Ureter (tissue), 1 donor: Measurements from ENCODE around the gene ARHGAP26. TPM values are rescaled to one million over a fixed set of nuclear protein-coding genes. Genes with fewer than 3 reads are reported as not detected.

Experiments used
- DNase-seq: peaks from one replicate; pipeline ENCODE4 v3.0.0-alpha.2; 2020; ENCODE audit warnings: low spot score
- total RNA-seq: library from RNA; stranded (reverse); gene quantifications from one replicate; pipeline ENCODE4 v1.2.4, GENCODE V29; 2023
- donor health status: DM: yes; HTN: yes; CAD: no.

Gene ARHGAP26
- total RNA-seq, 1 donor from 2014 or later, result 46.9 TPM

DNA sequence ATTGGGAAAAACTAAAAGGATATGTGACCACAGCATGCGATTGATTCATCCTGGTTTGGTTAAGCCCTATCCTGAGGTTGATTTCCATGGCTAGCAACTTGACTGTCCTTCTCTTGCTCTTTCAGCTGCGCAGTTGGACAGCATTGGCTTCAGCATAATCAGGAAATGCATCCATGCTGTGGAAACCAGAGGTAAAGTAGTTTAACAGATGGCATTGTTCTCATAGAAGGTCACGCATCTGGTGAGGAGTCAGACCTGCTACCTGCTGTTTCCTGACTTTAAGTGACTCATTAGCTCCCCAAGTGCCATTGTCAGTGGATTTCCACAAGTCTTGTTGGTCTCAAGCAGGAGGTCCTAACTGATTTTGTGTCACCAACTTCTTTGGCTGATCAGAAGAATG, 266.9 kb downstream of the ARHGAP26 start:
- no peak for DNase-seq

DNA sequence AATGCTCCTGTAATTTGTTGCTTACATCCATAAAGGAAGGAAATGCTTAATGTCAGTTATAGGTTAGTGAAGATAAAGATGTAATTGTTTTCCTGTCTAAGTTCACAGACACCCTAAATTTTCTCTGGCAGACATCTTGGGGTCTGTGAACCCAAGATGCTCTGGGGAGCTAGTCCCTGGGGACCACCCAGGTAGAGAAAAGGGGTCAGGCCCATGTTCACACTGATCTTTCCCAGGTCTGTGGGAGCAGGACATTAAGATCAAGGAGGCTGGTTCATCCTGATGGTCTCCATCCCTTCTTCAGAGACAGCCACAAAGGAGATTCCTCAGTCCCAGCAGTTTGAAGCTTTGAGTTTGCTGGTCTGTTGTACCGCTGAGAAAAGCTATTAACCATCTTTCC, 267.5 kb downstream of the ARHGAP26 start:
- DNase-seq, result no peak

DNA sequence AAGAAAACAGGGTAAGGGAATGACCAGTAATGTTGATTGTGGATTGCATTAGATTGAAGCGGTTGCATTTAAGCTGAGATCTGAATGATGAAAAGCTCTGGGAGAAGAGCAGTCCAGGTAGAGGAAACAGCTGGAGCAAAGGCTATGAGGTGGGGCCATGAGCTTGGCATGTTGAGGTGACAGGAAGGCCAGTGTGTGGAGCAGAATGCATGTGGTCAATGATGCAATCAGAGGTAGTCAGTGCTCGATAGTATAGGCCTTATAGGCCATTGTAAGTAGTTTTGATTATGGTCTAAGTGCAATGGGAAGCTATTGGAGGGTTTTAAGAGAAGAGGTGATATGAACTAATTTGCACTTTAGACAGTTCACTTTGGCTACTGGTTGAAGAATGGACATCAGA, 270.4 kb downstream of the ARHGAP26 start:
- no peak for DNase-seq

DNA sequence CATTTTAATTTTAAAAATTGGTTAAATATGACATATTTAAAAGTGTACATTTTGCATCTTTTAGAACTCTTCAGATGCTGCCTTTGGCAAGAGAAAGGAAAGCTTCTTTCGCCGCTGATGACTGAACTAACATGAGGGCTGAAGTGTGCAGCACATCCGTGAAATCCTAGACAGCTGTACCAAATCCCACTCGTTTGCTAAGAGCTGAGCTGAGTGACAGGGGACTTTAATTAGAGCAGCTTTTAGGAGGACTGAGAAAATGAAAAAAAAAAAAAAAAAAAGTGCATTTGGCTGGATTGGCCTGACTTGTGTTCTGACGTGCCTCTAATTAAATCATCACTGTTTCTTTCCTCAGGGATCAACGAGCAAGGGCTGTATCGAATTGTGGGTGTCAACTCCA, 271.3 kb downstream of the ARHGAP26 start:
- DNase-seq, result no peak

DNA sequence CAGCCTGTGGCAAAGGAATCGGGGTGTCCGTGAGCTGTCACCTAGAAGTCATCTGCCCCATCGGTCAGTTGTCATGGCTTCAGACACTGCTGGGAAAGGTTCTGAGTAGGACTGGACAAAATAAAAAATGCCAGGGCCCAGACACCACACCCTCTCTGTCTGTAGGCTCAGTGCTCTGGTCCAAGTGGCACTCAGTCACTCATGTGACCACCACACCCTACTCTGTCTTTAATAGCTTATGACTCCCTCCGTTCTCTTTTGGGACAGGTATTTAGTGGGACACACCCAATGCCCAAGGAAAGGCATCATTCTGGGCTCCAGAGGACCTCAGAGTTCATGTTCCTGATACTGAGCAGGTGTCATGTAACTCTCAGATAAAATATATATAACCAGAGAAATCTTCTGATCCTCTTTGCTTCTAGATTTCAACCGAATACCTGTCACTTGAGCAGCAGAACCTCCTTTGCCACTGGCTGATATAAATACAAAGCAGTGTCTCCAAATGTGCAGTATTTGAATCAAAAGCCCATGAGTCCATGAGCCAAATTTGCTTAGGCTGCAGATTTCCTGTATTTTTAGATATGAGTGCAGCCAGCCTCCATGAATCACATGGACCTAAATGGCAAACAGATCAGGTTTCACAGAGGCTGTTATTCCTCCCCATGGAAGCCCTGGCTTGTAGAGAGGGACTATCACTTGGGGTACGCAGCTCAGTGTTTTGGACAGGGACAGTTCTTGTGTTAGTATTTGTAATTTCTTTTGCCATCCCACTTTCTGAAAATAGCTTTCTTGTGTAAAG, 272.0 kb downstream of the ARHGAP26 start:
- DNase-seq, result no peak

DNA sequence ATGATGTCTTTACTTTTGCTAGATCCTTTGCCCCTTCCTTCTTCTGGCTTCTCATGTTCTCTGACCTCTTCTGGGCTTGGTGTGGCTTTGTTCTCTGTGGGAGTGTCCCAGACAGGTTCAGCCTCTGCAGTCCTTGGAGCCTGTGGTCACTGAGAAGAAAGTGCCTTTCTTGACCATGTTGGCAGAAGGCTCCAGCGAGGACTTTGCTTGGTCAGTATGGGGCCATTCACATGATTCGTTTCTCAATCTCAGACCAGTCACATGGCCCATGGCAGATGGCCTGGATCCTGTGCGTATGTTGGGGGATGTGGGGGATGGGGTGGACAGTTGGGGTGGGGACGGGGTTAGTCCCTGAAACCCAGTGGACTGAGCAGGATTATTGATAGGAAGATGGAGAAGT, 274.1 kb downstream of the ARHGAP26 start:
- DNase-seq, result no peak

DNA sequence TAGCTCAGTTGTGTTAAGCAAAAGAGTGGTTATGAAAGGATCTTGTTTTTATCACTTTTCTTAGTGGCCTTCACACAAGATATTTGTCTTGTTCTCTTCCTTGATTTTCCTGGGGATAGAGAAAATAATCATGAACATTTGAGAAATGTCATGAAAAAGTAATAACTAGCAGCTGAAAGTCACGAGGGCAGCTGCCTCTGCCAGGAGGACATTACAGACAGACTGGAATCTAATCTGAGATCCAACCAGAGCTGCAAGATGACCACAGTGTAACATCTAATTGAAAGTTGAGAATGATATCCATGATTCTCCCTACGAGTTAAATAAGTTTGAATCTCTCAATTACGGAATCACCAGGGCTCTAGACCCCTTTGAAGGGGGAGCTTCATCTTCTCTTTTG, 274.9 kb downstream of the ARHGAP26 start:
- no peak for DNase-seq

DNA sequence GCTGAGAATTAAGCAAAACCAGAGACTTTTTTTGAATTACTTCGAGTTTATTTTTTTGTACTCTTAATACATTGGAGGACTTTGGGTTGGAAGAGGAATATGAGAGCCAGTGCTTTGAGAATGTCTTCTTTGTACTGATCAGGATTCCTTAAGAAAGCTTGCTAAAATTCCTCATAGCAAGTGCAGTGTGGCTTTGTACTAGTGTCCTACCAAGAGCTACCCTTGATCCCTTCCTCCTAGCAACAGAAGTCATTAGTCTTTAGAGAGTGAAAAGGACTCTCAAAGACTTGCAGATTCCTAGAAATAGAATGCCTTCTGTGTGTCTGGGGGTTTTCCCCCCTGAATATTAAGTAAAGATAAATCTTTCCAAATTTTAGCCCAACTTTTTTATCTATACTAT, 276.1 kb downstream of the ARHGAP26 start:
- no peak for DNase-seq

DNA sequence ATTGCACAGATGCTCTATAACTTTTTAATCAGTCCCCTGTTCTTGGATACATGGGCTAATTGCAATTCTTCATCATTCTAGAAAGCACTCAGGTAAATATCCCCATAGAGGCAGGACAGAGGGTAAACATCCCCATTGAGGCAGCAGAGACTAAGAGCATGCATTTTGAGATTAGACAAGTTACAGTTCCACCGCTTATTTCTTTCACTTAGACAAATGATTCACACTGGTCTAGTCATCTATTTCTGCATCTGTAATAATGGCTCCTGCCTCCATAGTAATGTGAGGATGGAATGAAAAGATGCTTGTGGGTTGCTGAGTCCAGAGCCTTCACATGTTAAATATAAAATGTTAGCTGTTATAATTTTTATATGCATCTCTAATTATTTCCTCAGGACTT, 276.9 kb downstream of the ARHGAP26 start:
- no peak for DNase-seq

DNA sequence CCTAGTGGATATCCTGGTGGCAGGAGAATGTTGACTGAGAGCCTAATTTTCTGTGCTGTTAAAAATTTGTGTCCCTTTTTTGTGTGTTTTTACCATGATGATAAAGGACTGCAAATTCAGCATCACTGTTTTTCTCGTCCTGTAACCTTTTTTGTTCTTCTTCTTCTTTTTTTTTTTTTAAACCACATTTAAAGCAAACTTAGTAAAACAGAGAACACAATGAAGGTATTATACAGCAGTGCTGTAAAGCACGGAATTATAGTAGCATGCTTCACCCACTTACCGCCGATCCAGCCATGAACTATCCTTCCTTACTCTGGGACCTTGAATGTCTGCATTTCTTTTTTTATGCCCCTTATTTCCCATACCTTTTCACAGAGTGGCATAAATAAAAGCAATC, 280.0 kb downstream of the ARHGAP26 start:
- DNase-seq, result no peak

DNA sequence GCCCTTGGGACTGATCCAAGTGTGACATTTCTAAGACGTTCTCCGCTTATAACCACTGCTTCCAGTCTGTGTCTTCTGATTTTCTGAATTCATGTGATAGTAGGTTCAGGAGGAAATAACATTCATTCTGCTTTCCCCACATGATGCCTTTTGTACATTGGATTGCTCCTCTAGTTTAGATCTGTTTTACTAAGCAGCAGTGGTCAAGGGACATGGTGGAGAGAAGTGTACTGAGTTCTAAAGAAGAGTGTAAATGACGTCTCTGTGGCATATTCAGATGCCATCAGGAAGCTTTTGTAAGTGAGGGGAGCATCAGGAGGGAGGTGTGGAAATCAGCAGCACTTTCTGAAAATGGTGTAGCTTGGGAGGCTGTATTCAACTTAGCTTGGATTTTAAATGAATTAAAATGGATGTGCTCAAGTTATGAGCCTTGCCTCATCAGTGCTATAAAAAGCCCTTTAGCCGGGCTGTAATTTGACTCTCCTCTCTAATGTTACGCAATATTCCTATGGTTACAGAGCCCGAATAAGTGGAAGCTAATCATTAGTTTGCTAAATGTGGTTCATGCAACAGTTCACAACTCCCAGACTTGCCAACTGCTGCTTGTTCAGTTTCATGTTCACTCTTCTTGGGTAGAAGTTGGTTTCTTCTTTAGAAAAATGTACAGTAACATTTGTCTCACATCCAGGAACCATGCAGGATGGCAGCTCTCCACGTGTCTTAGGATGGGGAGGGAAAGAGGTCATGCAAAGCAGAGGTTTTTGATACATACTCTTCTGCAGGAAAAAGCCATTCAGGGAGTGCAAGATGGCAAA, 281.3 kb downstream of the ARHGAP26 start:
- no peak for DNase-seq

DNA sequence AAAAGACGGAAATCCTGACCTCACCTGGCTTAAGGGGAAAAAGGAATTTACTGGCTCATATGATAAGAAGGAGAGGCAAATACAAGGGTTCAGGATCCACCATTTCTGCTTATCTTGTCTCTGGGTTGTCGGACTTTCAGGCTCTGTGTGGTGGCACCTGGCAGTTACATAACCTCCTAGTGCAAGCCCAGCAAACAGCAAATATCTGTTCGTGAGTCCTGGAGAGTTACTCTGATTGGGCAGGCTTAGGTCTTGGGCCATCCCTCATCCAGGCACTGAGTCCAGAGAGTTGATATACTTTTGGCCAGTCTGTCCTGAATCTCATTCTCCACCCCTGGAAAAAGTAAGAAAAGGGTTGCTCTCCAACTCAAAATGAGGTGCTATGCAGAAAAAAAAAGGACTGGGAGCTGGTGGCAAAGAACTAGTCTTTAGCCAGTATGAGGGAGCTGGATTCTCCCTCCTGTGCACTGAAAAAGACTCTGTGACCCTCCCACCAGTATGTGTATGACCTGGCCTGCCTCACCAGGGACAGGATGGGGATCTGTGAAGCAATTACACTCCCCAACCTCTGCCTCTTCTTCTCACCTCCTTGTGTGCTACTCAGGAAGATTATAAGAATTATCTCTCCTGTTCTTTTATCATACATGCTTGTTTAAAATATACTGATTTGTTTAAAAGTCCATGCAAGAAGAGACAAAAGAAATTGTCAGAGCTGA, 282.9 kb downstream of the ARHGAP26 start:
- DNase-seq, result no peak

DNA sequence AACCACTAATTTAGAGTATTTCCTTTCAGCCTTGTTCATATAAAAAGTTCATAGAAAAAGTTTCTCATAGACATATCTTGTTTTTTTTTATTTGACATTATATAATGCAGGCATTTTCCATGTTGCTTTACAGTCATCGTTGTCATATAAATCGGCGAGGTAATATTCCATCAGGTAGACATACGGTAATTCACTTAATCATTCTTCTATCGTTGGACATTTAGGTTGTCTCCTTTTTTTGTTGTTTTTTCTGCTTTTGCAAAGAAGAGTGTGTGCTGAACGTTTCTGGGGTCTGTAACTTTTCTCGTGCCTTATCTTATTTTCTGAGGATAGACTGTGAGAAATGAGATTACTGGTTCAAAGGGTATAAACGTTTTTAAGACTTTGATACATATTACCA, 283.6 kb downstream of the ARHGAP26 start:
- no peak for DNase-seq

DNA sequence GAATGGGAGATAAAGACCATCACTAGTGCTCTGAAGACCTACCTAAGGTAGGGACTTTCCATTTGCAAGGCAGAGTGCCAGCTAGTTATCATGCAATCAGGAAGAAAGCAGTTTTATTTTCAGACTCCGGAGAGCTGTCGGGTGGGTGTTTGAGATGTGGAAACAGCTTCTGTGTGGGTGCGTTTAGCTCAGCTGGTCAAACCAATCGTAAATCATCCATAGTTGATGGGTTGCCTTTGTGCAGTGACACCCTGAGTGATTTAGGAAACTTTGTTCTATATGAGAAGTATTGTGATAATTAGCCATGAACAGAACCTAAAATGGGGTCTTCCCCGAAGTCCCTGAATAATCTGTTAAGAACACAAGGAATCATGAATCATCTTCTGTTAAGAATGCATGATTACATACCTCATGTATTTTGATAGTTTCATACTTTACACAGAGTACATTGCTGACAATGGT, 284.3 kb downstream of the ARHGAP26 start:
- no peak for DNase-seq

DNA sequence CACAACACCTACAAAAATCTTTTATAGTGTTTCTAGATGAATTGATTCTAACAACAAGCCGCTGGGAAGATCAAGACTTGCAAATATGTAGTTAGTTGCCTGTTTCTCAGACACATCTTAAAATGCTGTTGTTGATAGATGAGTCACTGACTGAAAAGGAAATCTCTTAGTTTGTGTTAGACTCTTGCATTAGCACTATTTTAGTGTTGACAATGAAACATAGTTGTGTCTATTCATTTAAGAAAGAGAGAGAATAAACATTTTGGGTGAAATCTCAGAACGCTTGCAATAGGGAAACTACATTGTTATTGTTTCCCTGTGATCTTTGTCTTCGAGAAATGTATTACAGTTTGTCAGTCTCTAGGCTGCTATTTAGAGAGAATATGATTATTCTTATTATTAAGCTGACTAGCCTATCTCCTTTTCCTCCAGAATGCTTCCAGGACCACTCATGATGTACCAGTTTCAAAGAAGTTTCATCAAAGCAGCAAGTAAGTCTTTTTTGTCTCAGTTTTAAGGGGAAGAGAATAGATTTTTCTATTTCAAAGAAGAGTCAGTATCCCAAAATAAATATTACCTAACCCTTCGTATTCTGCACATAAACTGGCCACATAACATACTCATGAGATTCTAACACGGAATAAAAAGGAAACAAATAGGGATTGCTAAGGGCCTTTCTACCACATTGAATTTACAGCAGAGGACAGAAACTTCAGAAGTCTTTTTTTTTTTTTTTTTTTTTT, 285.6 kb downstream of the ARHGAP26 start:
- no peak for DNase-seq

DNA sequence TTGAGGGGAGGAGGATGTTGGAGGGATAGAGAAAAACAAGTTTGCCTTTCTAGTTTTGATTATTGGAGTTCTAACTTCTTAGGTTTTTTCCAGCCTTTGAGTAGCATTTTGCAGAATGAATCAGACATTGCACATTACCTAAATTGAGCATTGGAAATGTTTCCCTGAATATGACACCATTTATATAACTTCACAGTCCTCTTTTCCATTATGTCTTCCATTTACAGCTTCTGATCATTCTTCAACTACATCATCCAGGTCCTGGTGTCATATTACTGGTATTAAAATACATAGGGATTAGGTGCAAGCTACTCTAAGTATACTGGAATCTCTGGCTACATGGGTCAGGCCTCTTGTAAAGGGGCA, 286.1 kb downstream of the ARHGAP26 start:
- DNase-seq, result no peak

DNA sequence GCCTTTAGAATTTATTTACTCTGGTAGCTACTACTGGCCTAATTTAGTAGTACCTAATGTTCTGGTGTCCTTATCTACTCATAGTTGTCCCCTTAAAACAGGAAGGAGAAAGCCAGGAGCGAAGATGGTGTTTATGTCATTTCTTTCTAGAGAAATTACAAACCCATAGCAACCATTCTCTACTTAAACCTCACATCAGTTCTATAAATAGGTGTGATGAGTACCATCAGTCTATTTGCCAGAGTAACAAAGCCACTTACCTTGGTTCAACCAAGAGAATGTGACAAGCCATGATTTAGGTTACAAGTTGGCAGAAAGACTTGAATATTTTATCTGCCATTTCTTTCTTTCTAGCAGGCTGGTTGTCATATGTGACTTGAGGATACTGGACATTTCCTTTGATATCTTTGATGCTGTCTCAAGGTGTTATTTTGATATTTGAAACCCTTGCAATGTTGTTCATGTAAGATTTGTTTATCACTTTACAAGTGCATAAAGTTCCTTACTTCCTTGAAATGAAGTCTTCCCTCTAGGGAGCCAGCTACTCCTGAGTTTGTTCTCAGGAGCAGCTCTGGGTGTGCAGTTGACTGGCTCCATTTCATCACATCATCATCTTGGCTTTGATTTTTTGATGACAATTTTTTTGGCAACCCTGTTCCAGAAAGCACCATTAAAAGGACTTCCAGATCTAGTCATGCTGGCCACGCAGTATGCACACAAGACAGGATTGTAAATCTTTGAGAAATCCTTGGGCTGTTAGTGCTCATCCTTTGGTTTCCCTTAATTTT, 286.8 kb downstream of the ARHGAP26 start:
- no peak for DNase-seq

DNA sequence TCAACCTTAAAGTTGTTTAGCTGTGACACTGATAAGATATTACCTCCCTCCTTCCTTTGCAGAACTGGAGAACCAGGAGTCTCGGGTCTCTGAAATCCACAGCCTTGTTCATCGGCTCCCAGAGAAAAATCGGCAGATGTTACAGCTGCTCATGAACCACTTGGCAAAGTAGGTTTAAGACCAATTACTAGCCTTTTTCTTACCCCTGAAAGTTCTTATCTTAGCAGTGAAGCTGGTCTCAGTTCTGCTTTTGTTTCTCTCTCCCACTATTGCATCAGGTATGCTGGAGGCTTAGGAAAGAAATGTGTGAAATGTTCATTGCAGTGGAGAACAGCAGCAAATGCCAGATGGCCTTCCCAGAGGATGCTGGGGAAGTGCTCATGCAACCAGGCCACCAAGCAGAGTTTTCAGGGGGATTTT, 287.4 kb downstream of the ARHGAP26 start:
- DNase-seq, result no peak

DNA sequence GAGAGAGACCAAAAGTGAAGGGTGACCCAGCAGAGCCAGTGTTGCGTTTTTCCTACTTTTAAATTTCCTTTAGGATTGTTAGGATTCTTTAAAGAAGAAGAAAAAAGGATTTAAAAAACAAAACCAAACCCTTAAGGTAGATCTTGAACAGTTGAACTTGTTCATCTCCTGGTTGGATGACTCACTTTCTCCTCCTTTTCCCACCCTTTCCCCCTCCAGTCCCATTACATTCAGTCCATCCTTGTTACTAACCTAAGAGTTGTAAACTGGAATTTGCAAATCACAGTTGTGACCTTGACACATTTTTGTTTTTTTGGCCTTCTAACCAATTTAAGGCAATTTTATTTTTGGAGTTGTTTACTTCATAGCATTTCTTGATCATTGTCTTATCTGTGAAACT, 289.2 kb downstream of the ARHGAP26 start:
- DNase-seq, result no peak

DNA sequence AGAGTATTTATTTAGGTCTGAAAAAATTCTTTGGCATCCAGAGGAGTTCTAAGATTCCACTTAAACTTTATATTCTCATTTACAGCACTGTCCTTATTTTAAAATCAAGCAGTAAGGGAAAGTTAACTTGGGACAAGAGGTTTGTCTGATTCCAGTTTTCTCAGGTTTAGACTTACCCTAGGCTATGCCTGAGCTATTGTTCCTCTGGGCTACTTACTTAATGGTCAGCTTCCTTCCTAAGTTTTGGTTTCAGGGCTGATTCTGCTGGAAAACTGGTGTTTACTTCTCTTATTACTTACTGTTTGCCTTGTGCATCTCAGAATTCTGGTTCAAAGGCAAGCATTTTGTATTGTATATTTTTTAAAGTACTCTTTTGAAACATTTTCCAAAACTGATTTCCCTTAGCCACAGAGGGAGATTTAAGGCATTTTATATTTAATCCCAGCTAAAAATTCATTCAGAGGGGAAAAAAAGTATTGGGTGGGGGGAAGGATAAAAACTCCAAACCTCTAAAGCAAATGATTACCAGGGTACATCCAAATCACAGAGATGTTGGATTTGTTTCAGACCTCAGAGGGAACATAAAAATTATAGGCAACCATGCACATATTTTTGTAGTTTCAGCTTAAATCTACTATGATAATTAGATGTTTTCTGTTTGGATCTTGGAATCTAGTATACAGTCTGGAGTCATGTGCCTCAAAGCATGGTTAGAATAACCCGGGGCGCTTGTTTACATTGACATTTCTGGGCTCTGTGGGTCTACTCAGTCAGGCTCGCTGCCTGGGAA, 290.0 kb downstream of the ARHGAP26 start:
- no peak for DNase-seq
